Activated B cell treated with CpG ODN at 0.5 μM for 24 hours (primary cell): ENCODE data around the gene AUTS2. TPM values are rescaled to one million over a fixed set of nuclear protein-coding genes. Genes with fewer than 3 reads are reported as not detected.

Experiments used
- ATAC-seq: fragments of 200-7000 bp; cut with Tn5 transposase; one replicate; pipeline ENCODE4 v1.10.0; 2021; ENCODE audit warnings: low read depth, mild to moderate bottlenecking, moderate library complexity
- CTCF ChIA-PET: fragments of 350-600 bp; sonication (Branson Sonifier 250); formaldehyde crosslinking; loops from one replicate; lab custom pipeline; 2021; ENCODE audit warnings: antibody characterized with exemption; lab: Charles Lee
- POLR2A ChIA-PET: fragments of 350-600 bp; sonication (Branson Sonifier 250); formaldehyde crosslinking; loops from one replicate; lab custom pipeline; 2021; ENCODE audit warnings: antibody characterized with exemption; lab: Charles Lee
- DNase-seq: peaks from one replicate; pipeline ENCODE4 v3.0.0; 2022
- H3K27ac Mint-ChIP-seq: one replicate; pipeline ENCODE4 v1.8.0; 2020; ENCODE audit warnings: mixed read lengths
- H3K27me3 Mint-ChIP-seq: one replicate; pipeline ENCODE4 v1.8.0; 2021; ENCODE audit warnings: mixed read lengths
- H3K36me3 Mint-ChIP-seq: one replicate; pipeline ENCODE4 v1.8.0; 2021; ENCODE audit warnings: low read depth, mixed read lengths
- H3K4me1 Mint-ChIP-seq: one replicate; pipeline ENCODE4 v1.8.0; 2021; ENCODE audit warnings: mixed read lengths
- H3K4me3 Mint-ChIP-seq: one replicate; pipeline ENCODE4 v1.8.0; 2020; ENCODE audit warnings: mild to moderate bottlenecking, mixed read lengths
- H3K9me3 Mint-ChIP-seq: one replicate; pipeline ENCODE4 v1.8.0; 2020; ENCODE audit warnings: mixed read lengths
- intact Hi-C: fragments of 100-400 bp; cut with micrococcal nuclease; formaldehyde crosslinking; loops from one replicate; pipeline ENCODE4 v1.15.1; 2024
- total RNA-seq: library from RNA; stranded (reverse); gene quantifications from 2 replicates; pipeline ENCODE4 v1.2.3, GENCODE V29; 2022
- TF ChIP-seq, protein P1 (sequence below): fragments of 200-600 bp; IDR thresholded peaks from one replicate; pipeline ENCODE4 v1.8.0; 2022; ENCODE audit warnings: antibody characterized with exemption, mild to moderate bottlenecking

The AUTS2 gene
- total RNA-seq, 1 donor from 2014 or later, result 15.9 TPM

DNA sequence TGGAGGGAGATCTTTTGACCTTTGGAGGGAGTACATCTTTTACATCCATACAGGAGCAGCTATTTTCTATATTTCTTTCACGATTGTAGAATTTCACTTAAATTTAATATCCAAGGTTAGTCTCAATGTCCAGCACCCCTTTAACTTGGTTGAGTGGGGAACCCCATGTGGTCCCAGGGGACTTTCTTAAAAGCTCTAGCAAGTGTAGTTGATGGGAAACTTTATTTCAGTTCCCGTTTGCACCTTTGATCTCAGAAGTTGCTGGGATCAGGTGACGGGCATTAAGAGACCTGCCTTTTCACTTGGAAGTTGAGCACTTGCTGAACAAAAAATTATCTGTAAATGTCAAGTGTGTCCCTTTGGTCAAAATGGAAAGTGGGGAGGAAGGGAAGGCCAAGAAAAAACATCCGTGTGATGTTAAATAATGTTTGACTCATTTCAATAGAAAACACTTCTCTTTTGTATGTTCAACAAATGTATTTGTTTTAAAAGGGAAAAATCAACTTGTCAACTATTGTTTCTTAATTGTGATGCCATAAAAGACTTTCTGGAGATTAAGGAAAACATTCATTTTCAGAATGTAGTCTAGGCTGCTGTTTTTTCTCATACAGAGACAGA lies 1163.5 kb downstream of the AUTS2 start:
- TF ChIP-seq, protein P1, sequence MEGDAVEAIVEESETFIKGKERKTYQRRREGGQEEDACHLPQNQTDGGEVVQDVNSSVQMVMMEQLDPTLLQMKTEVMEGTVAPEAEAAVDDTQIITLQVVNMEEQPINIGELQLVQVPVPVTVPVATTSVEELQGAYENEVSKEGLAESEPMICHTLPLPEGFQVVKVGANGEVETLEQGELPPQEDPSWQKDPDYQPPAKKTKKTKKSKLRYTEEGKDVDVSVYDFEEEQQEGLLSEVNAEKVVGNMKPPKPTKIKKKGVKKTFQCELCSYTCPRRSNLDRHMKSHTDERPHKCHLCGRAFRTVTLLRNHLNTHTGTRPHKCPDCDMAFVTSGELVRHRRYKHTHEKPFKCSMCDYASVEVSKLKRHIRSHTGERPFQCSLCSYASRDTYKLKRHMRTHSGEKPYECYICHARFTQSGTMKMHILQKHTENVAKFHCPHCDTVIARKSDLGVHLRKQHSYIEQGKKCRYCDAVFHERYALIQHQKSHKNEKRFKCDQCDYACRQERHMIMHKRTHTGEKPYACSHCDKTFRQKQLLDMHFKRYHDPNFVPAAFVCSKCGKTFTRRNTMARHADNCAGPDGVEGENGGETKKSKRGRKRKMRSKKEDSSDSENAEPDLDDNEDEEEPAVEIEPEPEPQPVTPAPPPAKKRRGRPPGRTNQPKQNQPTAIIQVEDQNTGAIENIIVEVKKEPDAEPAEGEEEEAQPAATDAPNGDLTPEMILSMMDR, result no peak
- ATAC-seq (peak; percentile 77), DNase-seq (no peak)
- CTCF ChIA-PET, result no interaction called here
- intact Hi-C loops, result no loop called here
- Mint-ChIP-seq H3K27ac (no peak overlapping the region), H3K36me3 (peaks cover 21% of the 10 kb centered on the region), H3K9me3 (no peaks in the 10 kb centered on the region), H3K4me3 (no peak overlapping the region), H3K27me3 (no peaks in the 10 kb centered on the region), H3K4me1 (peaks cover 36% of the 10 kb centered on the region)
- POLR2A ChIA-PET, result no interaction called here

DNA sequence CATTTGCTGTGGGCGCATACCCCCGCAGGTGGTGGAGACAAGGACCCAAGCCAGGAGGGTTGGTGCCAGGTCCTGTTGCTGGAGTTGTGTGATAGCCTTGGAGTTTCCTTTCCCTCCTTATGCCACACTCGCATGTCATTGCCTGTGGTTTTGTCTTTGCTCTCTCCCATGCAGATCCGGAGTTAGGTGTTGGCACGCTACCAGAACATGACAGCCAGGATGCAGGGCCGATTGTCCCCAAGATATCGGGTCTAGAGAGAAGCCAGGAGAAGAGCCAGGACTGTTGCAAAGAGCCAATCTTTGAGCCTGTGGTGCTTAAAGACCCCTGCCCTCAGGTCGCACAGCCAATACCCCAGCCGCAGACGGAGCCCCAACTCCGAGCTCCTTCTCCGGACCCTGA lies 1164.4 kb downstream of the AUTS2 start:
- intact Hi-C loops, result no loop called here
- TF ChIP-seq, protein P1, result no peak
- Mint-ChIP-seq H3K4me3 (no peak overlapping the region), H3K27ac (no peak overlapping the region), H3K36me3 (peaks cover 26% of the 10 kb centered on the region), H3K4me1 (peaks cover 36% of the 10 kb centered on the region), H3K9me3 (no peaks in the 10 kb centered on the region), H3K27me3 (no peaks in the 10 kb centered on the region)
- no peak for DNase-seq
- ChIA-PET POLR2A (no interaction called here), CTCF (no interaction called here)
- no peak for ATAC-seq

DNA sequence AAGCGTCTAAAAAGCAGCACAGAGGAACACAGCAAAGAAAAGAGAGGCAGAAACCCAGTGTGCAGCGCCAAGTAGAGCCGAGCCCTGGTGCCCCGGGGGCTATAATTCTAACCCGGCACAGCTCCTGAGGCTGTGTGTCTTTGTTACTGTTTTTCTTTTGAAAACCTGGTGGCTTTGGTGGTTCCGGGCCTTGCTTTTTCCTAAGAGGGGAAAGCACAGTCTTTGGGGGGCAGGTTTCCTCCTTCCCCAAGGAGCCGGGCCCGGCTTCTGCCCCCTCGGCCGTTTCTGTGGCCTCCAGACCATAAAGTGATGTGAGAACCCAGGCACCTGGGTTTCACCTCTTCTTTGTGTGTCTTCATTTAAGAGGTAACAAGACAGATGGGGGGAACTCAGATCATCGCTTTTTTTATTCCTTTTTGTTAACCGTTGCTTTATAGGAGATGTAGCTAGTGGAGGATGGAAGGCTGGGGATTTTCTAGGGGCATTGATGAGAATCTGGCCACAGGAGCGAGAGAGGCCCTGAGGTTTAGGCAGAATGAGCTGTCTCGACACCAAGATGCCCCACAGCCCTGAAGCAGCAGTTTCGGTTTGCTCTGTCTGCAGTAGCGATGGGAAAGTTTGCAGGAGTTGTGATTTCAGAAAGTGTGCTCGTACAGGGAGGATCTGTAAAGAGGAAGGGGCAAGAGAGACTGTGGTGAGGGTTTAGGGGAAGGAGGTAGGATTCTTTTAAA lies 1165.9 kb downstream of the AUTS2 start:
- intact Hi-C loops, result no loop called here
- peak; percentile 56 for ATAC-seq
- TF ChIP-seq, protein P1, result no peak
- peaks cover 36% of the 10 kb centered on the region for H3K4me1 Mint-ChIP-seq
- no peak for DNase-seq
- ChIA-PET POLR2A (no interaction called here), CTCF (no interaction called here)
- peaks cover 31% of the 10 kb centered on the region for H3K36me3 Mint-ChIP-seq
- H3K27ac Mint-ChIP-seq, result peak overlapping the region; percentile 73
- H3K4me3 Mint-ChIP-seq, result peak overlapping the region; percentile 84
- no peaks in the 10 kb centered on the region for H3K27me3 Mint-ChIP-seq
- H3K9me3 Mint-ChIP-seq, result no peaks in the 10 kb centered on the region

DNA sequence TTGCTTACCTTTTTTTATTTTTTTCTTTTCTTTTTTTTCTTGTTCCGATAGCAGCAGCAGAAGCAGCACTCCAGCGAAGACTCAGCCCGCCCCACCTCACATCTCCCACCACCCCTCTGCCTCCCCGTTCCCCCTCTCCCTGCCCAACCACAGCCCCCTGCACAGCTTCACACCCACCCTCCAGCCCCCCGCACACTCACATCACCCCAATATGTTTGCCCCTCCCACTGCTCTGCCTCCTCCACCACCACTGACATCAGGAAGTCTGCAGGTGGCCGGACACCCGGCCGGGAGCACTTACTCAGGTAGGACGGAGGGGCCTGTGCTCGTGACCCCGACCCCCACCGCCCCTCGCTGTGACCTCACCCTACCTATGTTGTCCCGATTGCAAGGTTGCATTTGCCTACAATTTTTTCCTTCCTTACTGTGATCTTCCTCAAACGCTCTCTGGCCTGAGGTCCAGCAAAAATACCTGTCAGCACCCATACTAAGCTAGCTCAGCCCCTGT lies 1166.5 kb downstream of the AUTS2 start:
- Mint-ChIP-seq H3K4me1 (peaks cover 36% of the 10 kb centered on the region), H3K9me3 (no peaks in the 10 kb centered on the region), H3K27ac (peak overlapping the region; percentile 73), H3K27me3 (no peaks in the 10 kb centered on the region), H3K4me3 (peak overlapping the region; percentile 84), H3K36me3 (peaks cover 33% of the 10 kb centered on the region)
- DNase-seq (no peak), ATAC-seq (peak; percentile 38)
- intact Hi-C loops, result loop anchor here (5.0 kb wide), 1 partner anchor 43 kb away; no protein-coding TSS in a partner anchor
- ChIA-PET CTCF (no interaction called here), POLR2A (no interaction called here)
- TF ChIP-seq, protein P1, result no peak

DNA sequence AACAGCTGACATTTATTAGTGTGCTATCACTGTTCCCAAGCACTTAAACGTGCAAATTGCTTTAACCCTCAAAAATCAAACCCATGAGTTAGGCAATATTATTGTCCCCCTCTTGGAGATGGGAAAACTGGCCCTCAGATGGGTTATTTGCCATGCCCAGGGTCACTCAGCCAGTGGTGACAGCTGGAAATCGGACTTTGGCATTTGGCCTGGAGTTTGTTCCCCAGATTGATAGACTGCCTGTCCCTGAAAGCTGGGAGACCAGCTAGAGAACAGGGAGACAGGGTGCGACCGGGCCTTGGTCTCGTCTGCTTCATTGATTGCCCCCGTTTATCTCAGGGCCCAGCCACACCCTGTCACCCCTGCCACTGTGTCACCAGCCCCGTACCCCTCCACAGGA lies 1167.4 kb downstream of the AUTS2 start:
- Mint-ChIP-seq H3K9me3 (no peaks in the 10 kb centered on the region), H3K36me3 (peaks cover 33% of the 10 kb centered on the region), H3K4me1 (peaks cover 36% of the 10 kb centered on the region), H3K27ac (no peak overlapping the region), H3K4me3 (no peak overlapping the region), H3K27me3 (no peaks in the 10 kb centered on the region)
- TF ChIP-seq, protein P1, result no peak
- DNase-seq (no peak), ATAC-seq (no peak)
- intact Hi-C loops, result loop anchor here (5.0 kb wide), 1 partner anchor 42 kb away; no protein-coding TSS in a partner anchor
- CTCF ChIA-PET, result no interaction called here
- POLR2A ChIA-PET, result no interaction called here
